ENCODE measurements around the gene PODN.

PODN gene

GRCh38 chr1:53023546-53023945 lies 38.5 kb upstream of the PODN start:
- no peaks in the 10 kb centered on the region for H3K4me1 ChIP-seq (ENCODE audit: insufficient read depth, low read length, severe bottlenecking)

GRCh38 chr1:53024117-53024516 lies 37.9 kb upstream of the PODN start:
- Histone ChIP-seq H3K4me3 (ENCODE audit: low read depth, low read length, poor library complexity, severe bottlenecking) (no peak overlapping the region), H3K9me2 (ENCODE audit: low read depth, low read length) (no peaks in the 10 kb centered on the region), H4K20me1 (ENCODE audit: insufficient read depth, low read length) (no peaks in the 10 kb centered on the region), H2AFZ (ENCODE audit: low read length) (no peak overlapping the region), H3F3A (ENCODE audit: insufficient read depth, low read length) (no peaks in the 10 kb centered on the region), H3K79me2 (ENCODE audit: insufficient read depth, low read length) (no peaks in the 10 kb centered on the region; the same call in 1 of the 2 replicates), H3K4me2 (ENCODE audit: low read length) (no peak overlapping the region), H3K9ac (ENCODE audit: low read length) (no peak overlapping the region), H3K4me1 (ENCODE audit: insufficient read depth, low read length, severe bottlenecking) (no peaks in the 10 kb centered on the region), H3K27me3 (ENCODE audit: insufficient read depth, low read length) (no peaks in the 10 kb centered on the region), H3K36me3 (ENCODE audit: insufficient read depth, low read length) (peaks cover under 1% of the 10 kb centered on the region; the same call in 1 of the 2 replicates), H3K9me3 (ENCODE audit: low read length) (no peaks in the 10 kb centered on the region), H3K27ac (ENCODE audit: low read depth, low read length, poor library complexity, severe bottlenecking) (no peak overlapping the region)
- TF ChIP-seq EZH2 (IDR thresholded peaks at IDR 0.05; ENCODE audit: borderline replicate concordance, low read length): no peak
- TF ChIP-seq CTCF (IDR thresholded peaks at IDR 0.05; ENCODE audit: low read length): no peak

More at GRCh38 chr1:53023546-53023945, 38.5 kb upstream of the PODN start:
- no peaks in the 10 kb centered on the region for H3K36me3 ChIP-seq (ENCODE audit: insufficient read depth, low read length)
- no peak overlapping the region for H3K27ac ChIP-seq (ENCODE audit: low read depth, low read length, poor library complexity, severe bottlenecking)
- no peaks in the 10 kb centered on the region for H4K20me1 ChIP-seq (ENCODE audit: insufficient read depth, low read length)
- H3K9me2 ChIP-seq (ENCODE audit: low read depth, low read length): no peaks in the 10 kb centered on the region
- H3K27me3 ChIP-seq (ENCODE audit: insufficient read depth, low read length): no peaks in the 10 kb centered on the region
- no peak overlapping the region for H3K4me3 ChIP-seq (ENCODE audit: low read depth, low read length, poor library complexity, severe bottlenecking)
- no peak overlapping the region for H3K4me2 ChIP-seq (ENCODE audit: low read length)
- no peak overlapping the region for H2AFZ ChIP-seq (ENCODE audit: low read length)
- TF ChIP-seq EZH2 (IDR thresholded peaks at IDR 0.05; ENCODE audit: borderline replicate concordance, low read length): no peak
- TF ChIP-seq CTCF (IDR thresholded peaks at IDR 0.05; ENCODE audit: low read length): no peak
- H3K79me2 ChIP-seq (ENCODE audit: insufficient read depth, low read length): no peaks in the 10 kb centered on the region; the same call in 1 of the 2 replicates
- no peaks in the 10 kb centered on the region for H3K9me3 ChIP-seq (ENCODE audit: low read length)
- H3K9ac ChIP-seq (ENCODE audit: low read length): no peak overlapping the region
- H3F3A ChIP-seq (ENCODE audit: insufficient read depth, low read length): no peaks in the 10 kb centered on the region

- no peak overlapping the region for H2AFZ ChIP-seq (ENCODE audit: low read length)
- no peaks in the 10 kb centered on the region for H4K20me1 ChIP-seq (ENCODE audit: insufficient read depth, low read length)
- no peak overlapping the region for H3K9ac ChIP-seq (ENCODE audit: low read length)
- H3F3A ChIP-seq (ENCODE audit: insufficient read depth, low read length): no peaks in the 10 kb centered on the region
- H3K27me3 ChIP-seq (ENCODE audit: insufficient read depth, low read length): no peaks in the 10 kb centered on the region
- peaks cover 5% of the 10 kb centered on the region; the same call in 1 of the 2 replicates for H3K36me3 ChIP-seq (ENCODE audit: insufficient read depth, low read length)
- H3K4me3 ChIP-seq (ENCODE audit: low read depth, low read length, poor library complexity, severe bottlenecking): no peak overlapping the region
- no peaks in the 10 kb centered on the region for H3K4me1 ChIP-seq (ENCODE audit: insufficient read depth, low read length, severe bottlenecking)
- H3K9me2 ChIP-seq (ENCODE audit: low read depth, low read length): no peaks in the 10 kb centered on the region
- no peak overlapping the region for H3K27ac ChIP-seq (ENCODE audit: low read depth, low read length, poor library complexity, severe bottlenecking)
- H3K4me2 ChIP-seq (ENCODE audit: low read length): no peak overlapping the region
- TF ChIP-seq EZH2 (IDR thresholded peaks at IDR 0.05; ENCODE audit: borderline replicate concordance, low read length) (no peak), CTCF (IDR thresholded peaks at IDR 0.05; ENCODE audit: low read length) (no peak)
- H3K9me3 ChIP-seq (ENCODE audit: low read length): no peaks in the 10 kb centered on the region
- no peaks in the 10 kb centered on the region; the same call in 1 of the 2 replicates for H3K79me2 ChIP-seq (ENCODE audit: insufficient read depth, low read length)
Observed at GRCh38 chr1:53025034-53025768, 36.8 kb upstream of the PODN start.

All from OCI-LY1 (cell line).